NCI-H1105 (cell line): ENCODE data around the gene TMEM131L.
"Not testable (repeated sequence)": the region's sequence is repeated elsewhere in the genome, so short reads cannot be mapped to it uniquely, and the experiment has no call there.

Experiments used
- DNase-seq: peaks from one replicate; lab custom pipeline; 2025; lab: John Stamatoyannopoulos, UW

Gene TMEM131L

GRCh38 chr4:153499005-153499404 lies 32.8 kb downstream of the TMEM131L start:
- no peak for DNase-seq

- DNase-seq, result no peak
Observed at GRCh38 chr4:153501578-153501977, 35.4 kb downstream of the TMEM131L start.

- no peak for DNase-seq
Observed at GRCh38 chr4:153502584-153502983, 36.4 kb downstream of the TMEM131L start.

GRCh38 chr4:153506341-153507309 lies 40.5 kb downstream of the TMEM131L start:
- no peak for DNase-seq

GRCh38 chr4:153507310-153508073 lies 41.3 kb downstream of the TMEM131L start:
- DNase-seq, result no peak

- DNase-seq, result not testable (repeated sequence)
Observed at GRCh38 chr4:153509212-153509611, 43.1 kb downstream of the TMEM131L start.

GRCh38 chr4:153509724-153510123 lies 43.6 kb downstream of the TMEM131L start:
- no peak for DNase-seq

GRCh38 chr4:153510252-153511001 lies 44.3 kb downstream of the TMEM131L start:
- DNase-seq, result no peak

GRCh38 chr4:153511104-153511503 lies 44.9 kb downstream of the TMEM131L start:
- DNase-seq, result no peak

- DNase-seq, result no peak
Observed at GRCh38 chr4:153512162-153512852, 46.1 kb downstream of the TMEM131L start.

- no peak for DNase-seq
Observed at GRCh38 chr4:153512952-153513500, 46.9 kb downstream of the TMEM131L start.

- no peak for DNase-seq
Observed at GRCh38 chr4:153513596-153513995, 47.4 kb downstream of the TMEM131L start.

GRCh38 chr4:153514001-153514526 lies 47.9 kb downstream of the TMEM131L start:
- DNase-seq, result no peak

GRCh38 chr4:153514688-153515426 lies 48.7 kb downstream of the TMEM131L start:
- no peak for DNase-seq

GRCh38 chr4:153517159-153517558 lies 51.0 kb downstream of the TMEM131L start:
- no peak for DNase-seq

- DNase-seq, result no peak
Observed at GRCh38 chr4:153518001-153518400, 51.8 kb downstream of the TMEM131L start.

- DNase-seq, result no peak
Observed at GRCh38 chr4:153518637-153519389, 52.7 kb downstream of the TMEM131L start.

- no peak for DNase-seq
Observed at GRCh38 chr4:153519687-153520086, 53.5 kb downstream of the TMEM131L start.

- no peak for DNase-seq
Observed at GRCh38 chr4:153520227-153520626, 54.1 kb downstream of the TMEM131L start.
